ENCODE data around the gene CRISPLD2.

- no peak for TF ChIP-seq CTCF (IDR thresholded peaks at IDR 0.05)
- TF ChIP-seq POLR2A (IDR thresholded peaks at IDR 0.05) = no peak
Observed at GRCh38 chr16:84791088-84791487, 28.7 kb upstream of the CRISPLD2 start.

Data from Peyer's patch (tissue), 4 donors.